ENCODE results near the gene OR7D2. TPM values are rescaled to one million over a fixed set of nuclear protein-coding genes. Genes with fewer than 3 reads are reported as not detected.
A peak's percentile ranks its signal among the peaks of the same experiment; 100 is the strongest.

The OR7D2 gene
- total RNA-seq, 1 donor from 2014 or later: 0.52 TPM

DNA sequence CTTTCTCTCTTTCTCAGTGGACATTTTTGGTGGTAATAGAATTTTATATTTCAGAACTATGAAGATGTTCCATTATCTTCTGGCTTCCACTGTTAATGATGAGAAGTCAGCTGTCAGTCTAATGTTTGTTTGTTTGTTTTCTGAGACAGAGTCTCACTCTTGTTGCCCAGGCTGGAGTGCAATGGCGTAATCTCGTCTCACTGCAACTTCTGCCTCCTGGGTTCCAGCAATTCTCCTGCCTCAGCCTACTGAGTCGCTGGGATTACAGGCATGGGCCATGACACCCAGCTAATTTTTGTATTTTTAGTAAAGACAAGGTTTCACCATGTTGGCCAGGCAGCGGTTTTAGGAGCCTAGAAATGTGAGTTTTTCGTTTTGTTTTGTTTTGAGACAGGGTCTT lies 33.9 kb upstream of the OR7D2 start:
- H3K27ac ChIP-seq: no peak overlapping the region
- intact Hi-C loops (cut with DNase I): no loop called here
- peaks cover 11% of the 10 kb centered on the region for H3K9me3 ChIP-seq
- DNase-seq (no peak), ATAC-seq (no peak)
- H3K27me3 ChIP-seq: no peaks in the 10 kb centered on the region
- TF ChIP-seq, protein P1, sequence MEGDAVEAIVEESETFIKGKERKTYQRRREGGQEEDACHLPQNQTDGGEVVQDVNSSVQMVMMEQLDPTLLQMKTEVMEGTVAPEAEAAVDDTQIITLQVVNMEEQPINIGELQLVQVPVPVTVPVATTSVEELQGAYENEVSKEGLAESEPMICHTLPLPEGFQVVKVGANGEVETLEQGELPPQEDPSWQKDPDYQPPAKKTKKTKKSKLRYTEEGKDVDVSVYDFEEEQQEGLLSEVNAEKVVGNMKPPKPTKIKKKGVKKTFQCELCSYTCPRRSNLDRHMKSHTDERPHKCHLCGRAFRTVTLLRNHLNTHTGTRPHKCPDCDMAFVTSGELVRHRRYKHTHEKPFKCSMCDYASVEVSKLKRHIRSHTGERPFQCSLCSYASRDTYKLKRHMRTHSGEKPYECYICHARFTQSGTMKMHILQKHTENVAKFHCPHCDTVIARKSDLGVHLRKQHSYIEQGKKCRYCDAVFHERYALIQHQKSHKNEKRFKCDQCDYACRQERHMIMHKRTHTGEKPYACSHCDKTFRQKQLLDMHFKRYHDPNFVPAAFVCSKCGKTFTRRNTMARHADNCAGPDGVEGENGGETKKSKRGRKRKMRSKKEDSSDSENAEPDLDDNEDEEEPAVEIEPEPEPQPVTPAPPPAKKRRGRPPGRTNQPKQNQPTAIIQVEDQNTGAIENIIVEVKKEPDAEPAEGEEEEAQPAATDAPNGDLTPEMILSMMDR (IDR thresholded peaks at IDR 0.05): no peak
- H3K4me3 ChIP-seq: no peak overlapping the region
- no peaks in the 10 kb centered on the region for H3K36me3 ChIP-seq
- H3K4me1 ChIP-seq: peaks cover 17% of the 10 kb centered on the region

GRCh38 chr19:9146882-9147281 lies 31.9 kb upstream of the OR7D2 start:
- Histone ChIP-seq H3K36me3 (no peaks in the 10 kb centered on the region), H3K4me3 (no peak overlapping the region), H3K4me1 (peaks cover 6% of the 10 kb centered on the region), H3K27me3 (no peaks in the 10 kb centered on the region), H3K27ac (no peak overlapping the region), H3K9me3 (peaks cover 11% of the 10 kb centered on the region)
- intact Hi-C loops (cut with DNase I): no loop called here
- ATAC-seq (peak; percentile 24), DNase-seq (no peak)
- TF ChIP-seq, protein P1 (IDR thresholded peaks at IDR 0.05): no peak

GRCh38 chr19:9148697-9149096 lies 30.1 kb upstream of the OR7D2 start:
- TF ChIP-seq, protein P1 (IDR thresholded peaks at IDR 0.05): no peak
- Histone ChIP-seq H3K4me1 (no peaks in the 10 kb centered on the region), H3K27me3 (no peaks in the 10 kb centered on the region), H3K9me3 (peaks cover 23% of the 10 kb centered on the region), H3K36me3 (no peaks in the 10 kb centered on the region), H3K27ac (no peak overlapping the region), H3K4me3 (no peak overlapping the region)
- no peak for ATAC-seq
- no peak for DNase-seq
- intact Hi-C loops (cut with DNase I): no loop called here

DNA sequence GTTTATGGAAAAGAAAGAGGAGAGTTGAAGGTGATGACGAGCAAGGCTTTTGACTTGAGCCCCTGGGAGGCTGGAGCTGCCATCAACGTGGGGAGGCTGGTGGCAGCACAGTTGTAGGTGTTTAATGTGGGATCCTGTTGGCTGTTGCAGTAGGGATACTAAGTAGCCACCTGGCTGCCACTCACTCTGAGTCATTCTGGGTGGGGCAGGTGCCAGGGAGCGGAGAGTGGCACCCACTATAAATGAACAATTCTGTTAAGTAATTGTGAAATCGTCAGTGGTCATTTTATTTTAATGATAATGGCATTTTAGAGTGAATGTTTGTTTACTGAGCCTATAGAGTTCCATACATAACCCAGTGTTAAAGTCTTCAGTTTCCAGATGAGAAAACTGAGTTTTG lies 28.8 kb upstream of the OR7D2 start:
- no peak for ATAC-seq
- TF ChIP-seq, protein P1 (IDR thresholded peaks at IDR 0.05): no peak
- intact Hi-C loops (cut with DNase I): no loop called here

GRCh38 chr19:9150650-9151049 lies 28.1 kb upstream of the OR7D2 start:
- no peak overlapping the region for H3K4me3 ChIP-seq
- no peaks in the 10 kb centered on the region for H3K4me1 ChIP-seq
- no peak for ATAC-seq
- no peak overlapping the region for H3K27ac ChIP-seq
- no peaks in the 10 kb centered on the region for H3K27me3 ChIP-seq
- DNase-seq: no peak
- TF ChIP-seq, protein P1 (IDR thresholded peaks at IDR 0.05): no peak
- H3K36me3 ChIP-seq: no peaks in the 10 kb centered on the region
- intact Hi-C loops (cut with DNase I): no loop called here
- H3K9me3 ChIP-seq: peaks cover 22% of the 10 kb centered on the region

More for the DNA sequence above, 28.8 kb upstream of the OR7D2 start:
- Histone ChIP-seq H3K27ac (no peak overlapping the region), H3K27me3 (no peaks in the 10 kb centered on the region), H3K4me3 (no peak overlapping the region), H3K9me3 (peaks cover 26% of the 10 kb centered on the region), H3K4me1 (no peaks in the 10 kb centered on the region), H3K36me3 (no peaks in the 10 kb centered on the region)
- DNase-seq: no peak

GRCh38 chr19:9151367-9151766 lies 27.4 kb upstream of the OR7D2 start:
- Histone ChIP-seq H3K27ac (no peak overlapping the region), H3K9me3 (peaks cover 22% of the 10 kb centered on the region), H3K36me3 (peaks cover 5% of the 10 kb centered on the region), H3K4me1 (no peaks in the 10 kb centered on the region), H3K27me3 (no peaks in the 10 kb centered on the region), H3K4me3 (no peak overlapping the region)
- DNase-seq: no peak
- intact Hi-C loops (cut with DNase I): no loop called here
- TF ChIP-seq, protein P1 (IDR thresholded peaks at IDR 0.05): no peak
- ATAC-seq: no peak
